ENCODE data around the gene EPHA10. TPM values are rescaled to one million over a fixed set of nuclear protein-coding genes. Genes with fewer than 3 reads are reported as not detected.

Gene EPHA10
- total RNA-seq, 1 donor from 2014 or later: 1.6 TPM

DNA sequence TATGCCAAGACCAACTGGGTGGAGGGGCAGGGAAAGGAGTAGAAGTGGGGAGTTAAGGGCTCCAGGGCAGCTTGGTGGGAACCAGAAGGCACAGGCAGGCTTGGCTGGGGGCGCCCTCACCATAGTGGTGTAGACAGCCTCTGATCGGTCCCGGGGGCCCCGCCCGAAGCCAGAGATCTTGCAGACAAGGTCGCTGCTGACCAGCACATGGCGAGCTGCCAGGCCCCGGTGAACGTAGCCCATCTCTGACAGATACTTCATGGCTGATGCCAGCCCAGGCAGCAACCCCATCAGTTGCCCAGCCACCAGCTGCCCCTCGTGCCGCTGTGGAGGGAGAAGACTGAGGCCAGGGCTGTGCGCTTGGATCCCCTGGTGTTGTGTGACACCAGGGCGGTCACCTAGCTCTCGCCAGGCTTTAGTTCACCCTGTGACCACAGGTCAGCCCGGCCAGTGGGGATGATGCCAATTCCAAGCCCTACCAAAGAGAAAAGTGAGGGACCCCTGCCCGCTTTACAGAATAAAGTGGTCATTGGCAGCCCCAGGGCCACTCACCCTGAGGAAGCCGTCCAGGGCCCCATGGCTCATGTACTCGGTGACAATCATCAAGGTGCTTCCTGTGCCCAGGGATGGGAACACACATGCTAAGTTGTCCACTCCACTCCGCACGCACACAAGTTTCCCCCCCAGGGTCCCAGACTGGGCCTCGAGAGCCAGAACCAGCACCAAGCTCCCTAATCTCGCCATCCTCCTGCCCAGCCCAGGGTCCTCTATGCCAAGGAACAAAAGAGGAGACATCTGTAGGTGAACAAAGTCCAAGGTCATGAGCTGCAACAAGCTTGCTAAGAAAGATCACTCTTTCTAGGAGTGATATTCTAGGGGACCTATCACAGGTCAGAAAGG is 44.4 kb downstream of the EPHA10 start:
- intact Hi-C loops (cut with DNase I): no loop called here
- DNase-seq (ENCODE audit: low spot score) (peak; percentile 61), ATAC-seq (no peak)

DNA sequence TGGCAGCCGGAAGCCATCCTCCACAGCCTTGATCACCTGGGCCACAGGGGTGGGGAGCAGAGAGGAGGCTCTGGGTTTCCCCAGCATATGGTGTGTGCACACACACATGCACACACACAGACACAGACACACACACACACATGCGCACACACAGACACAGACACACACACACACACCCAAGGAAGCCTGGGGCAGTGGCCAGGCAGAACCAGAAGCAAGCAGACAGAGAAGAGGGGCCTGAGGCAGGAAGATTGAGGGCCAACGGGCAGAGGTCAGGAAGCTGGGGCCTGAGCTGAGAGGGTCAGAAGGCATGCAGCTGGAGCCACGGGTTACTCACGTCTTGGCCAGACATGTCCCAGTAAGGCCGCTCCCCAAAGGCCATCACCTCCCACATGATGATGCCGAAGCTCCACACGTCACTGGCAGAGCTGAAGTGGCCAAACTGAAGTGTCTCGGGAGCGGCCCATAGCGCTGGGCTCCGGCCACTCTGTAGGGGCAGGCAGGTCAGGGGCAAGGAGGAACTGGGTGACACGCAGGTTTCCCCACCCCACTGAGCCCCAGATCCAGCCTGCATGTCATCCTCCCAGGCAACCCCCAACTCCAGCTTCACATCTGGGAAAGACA is 45.2 kb downstream of the EPHA10 start:
- DNase-seq (ENCODE audit: low spot score) (peak; percentile 44), ATAC-seq (no peak)
- intact Hi-C loops (cut with DNase I): no loop called here

DNA sequence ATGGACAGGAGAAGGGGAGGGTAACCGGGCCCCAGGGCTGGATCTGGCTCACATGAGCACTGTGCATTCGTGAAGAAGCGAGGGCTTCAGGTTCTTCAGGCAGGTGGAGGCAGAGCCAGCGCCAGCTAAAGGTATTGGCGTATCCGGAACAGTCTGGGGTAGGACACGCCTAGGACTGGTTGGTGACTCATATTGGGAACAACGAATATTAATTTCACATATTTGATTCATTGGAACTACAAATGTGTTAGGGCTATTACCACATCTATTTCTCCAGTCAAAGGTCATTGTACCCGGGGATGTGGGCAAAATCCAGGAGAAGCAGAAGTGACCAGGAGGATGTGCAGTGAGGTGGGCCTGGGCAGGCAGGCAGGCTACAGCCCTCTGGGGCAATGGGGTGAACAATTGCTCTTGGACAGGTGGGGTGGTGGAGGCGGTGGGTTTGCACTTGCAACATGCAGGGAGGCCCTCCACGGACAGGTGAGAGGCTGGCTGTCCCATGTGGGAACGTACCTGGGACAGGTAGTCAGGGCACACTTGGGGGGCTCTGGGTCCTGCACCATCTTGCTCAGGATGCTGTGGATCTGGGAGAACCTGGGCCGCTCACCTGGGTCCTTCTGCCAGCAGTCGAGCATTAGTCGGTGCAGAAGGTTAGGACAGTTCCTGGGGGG is 45.9 kb downstream of the EPHA10 start:
- DNase-seq (ENCODE audit: low spot score): peak; percentile 40
- intact Hi-C loops (cut with DNase I): no loop called here

DNA sequence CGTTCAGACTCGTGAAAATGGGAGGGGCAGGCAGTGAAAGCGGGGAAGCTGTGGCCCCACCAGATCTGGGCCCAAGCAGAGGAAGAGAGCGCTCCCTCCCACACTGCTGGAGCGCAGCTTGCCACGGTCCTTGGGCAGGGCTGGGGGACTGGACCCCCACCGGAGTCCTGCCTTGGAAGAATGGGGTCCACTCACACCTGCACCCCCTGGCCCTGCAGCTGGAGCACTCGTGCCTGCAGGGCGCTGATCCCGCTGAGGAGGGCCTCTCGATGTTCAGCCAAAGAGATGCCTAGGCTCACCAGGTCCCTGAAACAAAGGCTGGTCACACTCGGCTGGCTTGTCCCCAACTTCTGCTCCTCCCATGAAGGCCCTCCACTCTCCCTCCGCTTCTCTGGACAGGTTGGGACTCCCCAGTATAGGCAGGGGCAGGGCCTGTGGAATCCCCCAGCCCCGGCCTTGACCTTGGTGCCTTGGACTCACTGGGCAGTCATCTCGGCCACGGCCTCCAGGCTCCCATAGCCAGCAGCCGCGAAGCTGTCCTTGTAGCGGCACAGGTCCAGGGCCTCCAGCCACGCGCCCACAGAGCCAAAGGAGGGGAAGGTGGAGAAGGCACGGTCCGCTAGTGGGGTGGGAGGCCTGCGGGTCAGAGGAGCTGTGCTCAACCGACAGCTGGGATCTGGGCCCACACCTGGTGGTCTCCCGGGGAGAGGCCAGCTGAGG is 46.6 kb downstream of the EPHA10 start:
- ATAC-seq (no peak), DNase-seq (ENCODE audit: low spot score) (peak; percentile 46)
- intact Hi-C loops (cut with DNase I): no loop called here

More for the DNA sequence above, 45.9 kb downstream of the EPHA10 start:
- ATAC-seq: no peak

DNA sequence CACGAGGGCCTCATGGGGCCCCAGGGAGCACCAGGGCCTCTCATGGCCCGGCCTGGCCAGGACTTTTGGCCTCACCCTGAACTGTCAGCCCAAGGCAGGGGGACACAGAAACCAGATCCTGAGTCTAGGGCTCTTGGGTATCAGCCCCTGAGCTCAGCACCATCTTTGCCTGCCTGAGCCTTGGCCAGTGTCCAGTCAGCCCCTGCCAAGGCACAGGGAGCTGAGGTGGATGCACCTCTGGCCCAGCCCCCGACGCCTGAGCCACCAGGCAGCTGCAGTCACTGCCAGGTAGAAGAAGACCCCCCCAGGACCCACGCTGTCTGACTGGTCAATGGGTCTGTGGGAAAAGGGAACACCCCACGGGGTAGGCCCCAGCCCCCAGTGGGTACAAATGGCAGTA is 47.3 kb downstream of the EPHA10 start:
- no peak for ATAC-seq
- intact Hi-C loops (cut with DNase I): loop anchor here (1.0 kb wide), 1 partner anchor 27 kb away; no protein-coding TSS in a partner anchor
- no peak for DNase-seq (ENCODE audit: low spot score)

DNA sequence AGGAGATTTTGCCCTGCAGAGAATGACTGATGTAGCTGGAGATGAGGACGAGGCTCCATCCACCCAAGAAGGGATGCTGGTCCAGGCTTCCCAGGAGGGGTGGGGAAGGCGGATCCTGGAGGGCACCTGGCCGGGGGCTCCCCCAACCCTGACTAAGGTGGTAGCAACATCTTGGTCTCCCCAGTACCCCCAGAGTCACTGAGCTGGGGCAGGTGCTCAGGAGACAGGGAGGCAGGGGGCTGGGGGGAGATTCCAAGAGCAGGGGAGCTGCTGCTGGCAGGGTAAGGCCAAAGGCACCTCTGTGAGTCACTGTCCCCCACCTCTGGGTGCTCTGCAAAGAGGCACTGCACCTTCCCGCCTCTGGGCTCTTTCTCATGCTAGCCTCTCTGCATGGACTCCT is 48.6 kb downstream of the EPHA10 start:
- intact Hi-C loops (cut with DNase I): no loop called here
- DNase-seq (ENCODE audit: low spot score) (no peak), ATAC-seq (no peak)

DNA sequence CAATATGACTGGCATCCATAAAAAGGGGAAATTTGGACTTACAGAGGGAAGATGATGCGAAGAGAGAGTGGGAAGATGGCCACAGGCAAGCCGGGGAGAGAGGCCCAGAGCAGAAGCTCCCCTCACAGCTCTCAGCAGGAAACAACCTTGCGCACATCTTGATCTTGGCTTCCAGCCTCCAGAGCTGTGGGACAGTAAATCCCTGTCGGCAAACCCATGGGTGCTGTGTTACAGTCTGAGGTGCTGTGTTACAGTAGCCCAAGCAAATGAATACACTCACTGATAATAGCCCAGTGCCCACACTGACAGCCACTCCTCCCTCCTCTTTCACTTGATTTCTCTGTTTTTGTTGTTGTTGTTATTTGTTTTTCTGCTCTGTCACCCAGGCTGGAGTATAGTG is 50.2 kb downstream of the EPHA10 start:
- ATAC-seq (no peak), DNase-seq (ENCODE audit: low spot score) (no peak)
- intact Hi-C loops (cut with DNase I): no loop called here

DNA sequence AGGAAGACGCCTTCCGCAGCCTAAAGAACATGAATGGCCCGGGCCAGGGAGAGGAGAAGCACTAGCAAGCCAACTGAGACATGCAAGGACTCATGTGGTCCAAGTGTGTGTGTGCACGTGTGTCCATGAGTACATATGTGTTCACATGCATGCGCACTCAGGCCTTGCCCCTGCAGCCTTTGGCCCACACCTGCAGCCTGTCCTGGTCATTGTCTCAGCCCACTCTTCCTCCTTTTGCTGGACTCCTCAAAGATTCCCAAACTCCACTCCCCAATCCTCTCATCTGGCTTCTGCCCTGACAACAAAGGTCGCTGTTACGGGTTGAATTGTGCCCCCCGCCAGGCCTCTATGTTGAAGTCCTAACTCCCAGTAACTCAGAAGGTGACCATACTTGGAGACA is 50.7 kb downstream of the EPHA10 start:
- DNase-seq (ENCODE audit: low spot score) (peak; percentile 25), ATAC-seq (no peak)
- intact Hi-C loops (cut with DNase I): no loop called here

DNA sequence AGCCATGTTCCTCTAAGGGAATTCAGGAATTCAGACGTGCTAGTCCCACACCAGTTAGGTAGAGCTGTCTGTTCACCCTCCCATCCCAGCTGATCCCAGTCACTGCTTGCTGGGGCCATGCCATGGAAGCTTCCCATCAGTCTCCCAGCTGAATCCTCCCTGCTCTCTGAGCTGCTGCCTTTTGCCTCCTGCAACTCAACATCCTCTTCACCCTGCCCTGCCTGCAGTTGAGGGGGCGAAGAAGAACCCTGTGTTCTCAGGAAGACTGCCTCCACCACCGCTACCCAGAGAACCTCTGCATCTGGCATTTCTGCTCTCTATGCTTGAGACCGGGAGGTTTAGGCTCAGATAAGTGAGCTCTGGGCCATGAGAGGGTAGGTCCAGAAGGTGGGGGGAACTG is 56.4 kb downstream of the EPHA10 start:
- DNase-seq (ENCODE audit: low spot score): no peak
- intact Hi-C loops (cut with DNase I): no loop called here
- ATAC-seq: no peak

DNA sequence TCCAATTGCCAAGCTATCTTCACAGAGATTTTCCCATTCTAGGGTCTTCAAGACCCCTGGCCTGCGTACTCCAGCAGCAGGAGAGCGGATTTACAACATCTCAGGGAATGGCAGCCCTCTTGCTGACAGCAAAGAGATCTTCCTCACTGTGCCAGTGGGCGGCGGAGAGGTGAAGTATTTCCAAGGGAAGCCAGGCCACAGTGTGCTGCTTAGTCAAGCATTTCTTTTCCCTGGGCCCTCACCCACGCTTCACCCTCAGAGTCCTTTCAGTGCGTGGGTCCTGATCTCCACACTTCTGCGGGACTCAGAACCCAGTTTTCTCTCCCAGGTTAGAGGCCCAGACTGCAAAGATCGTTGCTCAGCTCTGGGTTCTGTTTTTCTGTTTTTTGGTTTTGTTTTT is 59.5 kb downstream of the EPHA10 start:
- no peak for ATAC-seq
- intact Hi-C loops (cut with DNase I): no loop called here
- DNase-seq (ENCODE audit: low spot score): peak; percentile 21

DNA sequence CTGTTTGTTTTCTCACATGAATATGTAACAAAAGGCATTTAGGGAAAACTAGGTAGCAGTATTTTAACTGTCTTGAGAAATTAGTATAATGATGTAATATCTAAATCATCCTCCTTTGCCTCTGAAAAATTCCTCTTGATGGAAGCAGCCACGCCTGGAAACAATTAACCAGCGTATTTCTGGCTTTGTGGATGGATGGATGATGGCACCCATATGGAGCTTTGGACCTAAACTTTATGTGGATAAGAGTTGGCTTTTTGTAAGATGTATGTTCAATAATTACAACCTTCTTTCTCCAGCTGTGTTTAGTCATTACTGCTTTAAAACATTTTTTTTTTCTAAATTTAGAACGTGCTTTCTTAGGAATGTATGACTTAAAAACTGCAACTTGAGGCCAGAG is 60.0 kb downstream of the EPHA10 start:
- no peak for ATAC-seq
- intact Hi-C loops (cut with DNase I): no loop called here

DNA sequence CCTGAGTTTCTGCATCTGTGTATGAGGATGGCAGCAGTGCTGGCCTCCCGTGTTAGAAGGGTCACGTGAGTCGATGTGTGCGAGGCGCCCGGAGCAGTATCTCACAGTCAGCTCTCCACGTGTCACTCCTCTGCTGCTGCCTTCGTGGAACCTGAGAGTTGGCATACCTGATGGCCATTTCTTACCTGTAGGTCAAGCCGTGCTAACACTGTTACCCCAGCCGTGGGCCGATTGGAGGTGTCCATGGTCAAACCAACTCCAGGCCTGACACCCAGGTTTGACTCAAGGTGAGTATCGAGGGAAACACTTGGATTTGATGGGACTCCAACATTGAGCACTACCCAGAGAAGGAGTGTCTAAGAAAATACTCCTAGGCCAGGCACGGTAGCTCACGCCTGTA is 61.9 kb downstream of the EPHA10 start:
- intact Hi-C loops (cut with DNase I): no loop called here
- ATAC-seq (no peak), DNase-seq (ENCODE audit: low spot score) (no peak)

More for the DNA sequence above, 60.0 kb downstream of the EPHA10 start:
- no peak for DNase-seq (ENCODE audit: low spot score)

DNA sequence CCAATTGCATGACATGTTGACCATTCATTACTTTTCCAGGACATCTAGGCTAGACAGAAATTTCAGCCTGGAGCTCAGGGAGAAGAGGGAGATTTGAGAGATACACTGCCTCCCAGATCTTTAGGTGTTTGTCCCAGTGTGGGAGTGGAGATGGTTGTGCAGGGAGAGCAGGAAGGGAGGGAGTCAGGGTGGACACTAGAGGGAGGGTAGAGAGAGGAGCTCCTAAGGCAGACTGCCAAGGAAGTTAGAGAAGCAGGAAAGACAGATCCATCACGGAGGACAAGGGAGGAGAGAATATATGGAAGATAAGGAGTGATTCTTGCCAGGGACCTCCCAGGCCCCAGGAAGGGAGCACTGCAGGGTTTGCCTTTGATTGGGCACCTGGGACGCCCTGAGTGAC is 63.9 kb downstream of the EPHA10 start:
- no peak for DNase-seq (ENCODE audit: low spot score)
- no peak for ATAC-seq
- intact Hi-C loops (cut with DNase I): no loop called here

DNA sequence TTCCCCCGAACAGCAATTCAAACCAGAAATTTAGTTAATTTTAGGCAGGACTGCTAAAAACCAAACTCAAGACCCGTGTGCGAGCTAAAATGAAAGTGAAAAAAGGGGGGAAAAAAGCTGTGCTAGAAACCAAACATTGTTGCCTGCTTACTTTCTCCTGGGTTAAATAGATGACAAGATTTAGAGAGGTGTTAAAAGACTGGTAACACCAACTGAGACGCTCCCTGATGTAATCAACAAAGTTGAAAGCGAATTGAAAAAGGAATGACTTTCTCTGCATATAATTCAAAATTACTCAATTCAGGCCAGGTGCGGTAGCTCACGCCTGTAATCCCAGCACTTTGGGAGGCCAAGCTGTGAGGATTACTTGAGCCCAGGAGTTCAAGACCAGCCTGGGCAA is 65.8 kb downstream of the EPHA10 start:
- no peak for ATAC-seq
- intact Hi-C loops (cut with DNase I): no loop called here
- DNase-seq (ENCODE audit: low spot score): no peak

DNA sequence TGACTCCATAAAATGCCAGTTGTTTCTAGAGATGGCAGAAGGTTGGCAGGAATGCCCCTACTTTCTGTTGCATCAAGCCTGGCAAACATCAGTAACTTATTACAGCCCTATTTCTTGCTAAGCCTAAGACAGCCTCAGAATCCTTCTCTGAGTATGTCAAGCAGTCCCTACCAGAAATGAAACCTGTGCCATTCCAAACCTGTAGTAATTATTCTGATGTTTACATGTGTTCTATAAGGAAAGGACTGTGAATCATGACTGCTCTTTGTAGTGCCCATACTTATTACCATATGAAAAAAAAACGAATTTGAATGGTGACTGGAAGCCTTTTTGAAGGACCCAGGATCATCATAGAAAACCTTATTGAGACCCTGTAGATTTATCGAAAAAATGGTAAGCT is 67.2 kb downstream of the EPHA10 start:
- no peak for ATAC-seq
- intact Hi-C loops (cut with DNase I): no loop called here

DNA sequence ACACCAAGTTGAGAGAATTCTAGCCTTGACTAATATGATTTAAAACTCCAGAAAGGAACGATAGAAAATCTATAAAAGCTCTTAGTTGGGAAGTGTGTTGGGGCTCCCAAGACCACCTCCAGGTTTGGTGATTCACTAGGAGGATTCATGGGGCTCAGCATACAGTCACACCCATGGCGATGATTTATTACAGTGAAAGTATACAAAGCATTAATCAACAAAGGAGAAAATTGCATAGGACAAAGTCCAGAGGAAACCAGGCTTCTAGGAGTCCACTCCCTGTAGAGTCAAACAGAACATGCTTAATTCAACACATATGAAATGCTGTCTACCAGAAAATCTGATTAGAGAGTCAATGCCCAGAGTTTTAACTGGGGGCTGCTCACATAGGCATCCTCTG is 67.8 kb downstream of the EPHA10 start:
- DNase-seq (ENCODE audit: low spot score) (no peak), ATAC-seq (no peak)
- intact Hi-C loops (cut with DNase I): no loop called here

More for the DNA sequence above, 67.2 kb downstream of the EPHA10 start:
- DNase-seq (ENCODE audit: low spot score): no peak

DNA sequence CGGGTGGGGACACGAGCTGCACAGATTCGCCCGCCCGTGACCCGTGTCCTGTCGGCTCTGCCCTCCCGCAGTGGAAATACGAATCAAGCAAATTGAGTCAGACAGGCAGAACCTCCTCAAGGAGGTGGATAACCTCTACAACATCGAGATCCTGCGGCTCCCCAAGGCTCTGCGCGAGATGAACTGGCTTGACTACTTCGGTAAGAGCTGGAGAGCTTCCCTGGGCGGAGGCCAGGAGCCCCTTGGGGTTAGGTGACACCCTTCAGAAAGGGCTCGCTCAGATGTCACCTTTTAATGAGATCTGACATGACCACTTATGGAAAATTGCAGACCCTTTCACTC is 72.1 kb downstream of the EPHA10 start:
- no peak for ATAC-seq
- DNase-seq (ENCODE audit: low spot score): no peak

DNA sequence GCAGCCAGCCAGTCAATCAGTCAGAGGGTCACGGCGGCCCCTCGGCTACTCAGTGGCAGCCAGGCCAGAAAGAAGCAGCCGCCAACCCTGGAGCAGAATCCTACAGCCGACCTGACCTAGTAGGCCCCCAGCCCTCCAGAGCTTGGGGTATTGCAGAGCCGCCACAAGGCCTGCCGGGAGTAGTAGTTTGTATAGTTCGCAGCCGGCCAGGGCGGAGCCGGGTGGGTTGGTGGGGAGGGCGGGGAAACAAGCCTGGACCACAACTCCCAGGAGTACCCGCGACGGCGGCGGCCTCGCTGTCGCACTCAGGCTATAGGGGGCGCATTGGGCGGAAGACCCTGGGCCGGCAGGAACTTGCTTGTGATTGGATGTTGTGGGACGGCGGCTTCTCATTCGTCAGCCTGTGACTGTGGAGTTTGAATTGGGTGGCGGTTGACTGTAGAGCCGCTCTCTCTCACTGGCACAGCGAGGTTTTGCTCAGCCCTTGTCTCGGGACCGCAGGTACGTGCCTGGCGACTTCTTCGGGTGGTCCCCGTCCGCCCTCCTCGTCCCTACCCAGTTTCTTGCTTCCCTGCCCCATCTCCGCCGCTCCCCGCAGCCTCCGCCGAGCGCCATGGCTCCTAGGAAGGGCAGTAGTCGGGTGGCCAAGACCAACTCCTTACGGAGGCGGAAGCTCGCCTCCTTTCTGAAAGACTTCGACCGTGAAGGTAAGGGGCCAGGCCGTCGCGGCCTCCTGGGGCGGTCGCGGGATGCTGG is 72.7 kb downstream of the EPHA10 start, which contains the start of gene CDCA8:
CDCA8 (plus strand) TSS at position 439 of the 756 bp plus-strand sequence; CDS start at position 614, 175 bp downstream.
- DNase-seq (ENCODE audit: low spot score) (peak; percentile 98), ATAC-seq (peak; percentile 96)
- intact Hi-C loops (cut with DNase I): no loop called here

More for the DNA sequence above, 72.1 kb downstream of the EPHA10 start:
- intact Hi-C loops (cut with DNase I): no loop called here

Data from sciatic nerve (tissue), 2 donors.